WTC11 (cell line): ENCODE measurements around the gene ZNF362. TPM values are rescaled to one million over a fixed set of nuclear protein-coding genes. Genes with fewer than 3 reads are reported as not detected.

Experiments
- ATAC-seq: fragments of 200-7000 bp; cut with Tn5 transposase; 2 replicates; pipeline ENCODE4 v1.10.0; 2021; ENCODE audit warnings: mild to moderate bottlenecking, moderate library complexity
- CTCF ChIA-PET: fragments of 300-600 bp; sonication (Branson Sonifier 250); formaldehyde crosslinking; loops from one replicate; lab custom pipeline; 2021; ENCODE audit warnings: antibody characterized with exemption; lab: Charles Lee
- POLR2A ChIA-PET: fragments of 350-600 bp; sonication (Branson Sonifier 250); formaldehyde crosslinking; loops from one replicate; lab custom pipeline; 2021; ENCODE audit warnings: antibody characterized with exemption; lab: Charles Lee
- DNase-seq: peaks from one replicate; pipeline ENCODE4 v3.0.0; 2021; ENCODE audit warnings: low spot score
- H3K27ac Mint-ChIP-seq: 2 replicates; pipeline ENCODE4 v1.8.0; 2021; ENCODE audit warnings: mixed read lengths
- H3K27me3 Mint-ChIP-seq: 2 replicates; pipeline ENCODE4 v1.8.0; 2021; ENCODE audit warnings: low read depth, mild to moderate bottlenecking, moderate library complexity, mixed read lengths
- H3K36me3 Mint-ChIP-seq: 2 replicates; pipeline ENCODE4 v1.8.0; 2021; ENCODE audit warnings: mixed read lengths
- H3K4me1 Mint-ChIP-seq: 2 replicates; pipeline ENCODE4 v1.8.0; 2022; ENCODE audit warnings: mixed read lengths
- H3K4me3 Mint-ChIP-seq: 2 replicates; pipeline ENCODE4 v1.8.0; 2021; ENCODE audit warnings: mild to moderate bottlenecking, moderate library complexity, mixed read lengths
- H3K9me3 Mint-ChIP-seq: 2 replicates; pipeline ENCODE4 v1.8.0; 2021; ENCODE audit warnings: mixed read lengths
- E2F5 ChIP-seq: sonication (generic); formaldehyde crosslinking; IDR thresholded peaks from 2 replicates; pipeline ENCODE4 v1.8.1; 2022; ENCODE audit warnings: mild to moderate bottlenecking, moderate library complexity, missing genetic modification reagents
- ESRRA ChIP-seq: sonication (generic); formaldehyde crosslinking; IDR thresholded peaks from 2 replicates; pipeline ENCODE4 v1.8.1; 2022; ENCODE audit warnings: mild to moderate bottlenecking, missing genetic modification reagents, borderline replicate concordance
- FOXK1 ChIP-seq: sonication (generic); formaldehyde crosslinking; IDR thresholded peaks from 2 replicates; pipeline ENCODE4 v1.8.0; 2022; ENCODE audit warnings: mild to moderate bottlenecking, moderate library complexity, missing genetic modification reagents
- FOXP1 ChIP-seq: sonication (generic); formaldehyde crosslinking; IDR thresholded peaks from 2 replicates; pipeline ENCODE4 v1.8.0; 2022; ENCODE audit warnings: missing genetic modification reagents, mild to moderate bottlenecking, moderate library complexity, borderline replicate concordance
- FOXP4 ChIP-seq: sonication (generic); formaldehyde crosslinking; IDR thresholded peaks from 2 replicates; pipeline ENCODE4 v1.8.0; 2022; ENCODE audit warnings: mild to moderate bottlenecking, missing genetic modification reagents
- GABPB1 ChIP-seq: sonication (generic); formaldehyde crosslinking; IDR thresholded peaks from 2 replicates; pipeline ENCODE4 v1.8.1; 2023; ENCODE audit warnings: mild to moderate bottlenecking, missing genetic modification reagents
- IRF2 ChIP-seq: sonication (generic); formaldehyde crosslinking; IDR thresholded peaks from 2 replicates; pipeline ENCODE4 v1.8.0; 2022; ENCODE audit warnings: low read depth, missing genetic modification reagents, borderline replicate concordance
- JUN ChIP-seq: sonication (generic); formaldehyde crosslinking; IDR thresholded peaks from 2 replicates; pipeline ENCODE4 v1.8.0; 2023; ENCODE audit warnings: mild to moderate bottlenecking, missing genetic modification reagents
- NFATC4 ChIP-seq: fragments of 250-450 bp; sonication (Bioruptor Pico); IDR thresholded peaks from 2 replicates; pipeline ENCODE4 v1.9.0; 2021; ENCODE audit warnings: mild to moderate bottlenecking
- NFE2L1 ChIP-seq: sonication (generic); formaldehyde crosslinking; IDR thresholded peaks from 2 replicates; pipeline ENCODE4 v1.8.1; 2023; ENCODE audit warnings: missing genetic modification reagents
- NR3C1 ChIP-seq: sonication (generic); formaldehyde crosslinking; conservative IDR thresholded peaks from 2 replicates; pipeline ENCODE4 v1.8.1; 2023; ENCODE audit warnings: low read depth, mild to moderate bottlenecking, missing genetic modification reagents
- RORB ChIP-seq: fragments of 250-450 bp; sonication (Bioruptor Pico); IDR thresholded peaks from 2 replicates; pipeline ENCODE4 v1.9.0; 2021; ENCODE audit warnings: mild to moderate bottlenecking
- STAT6 ChIP-seq: sonication (generic); formaldehyde crosslinking; conservative IDR thresholded peaks from 2 replicates; pipeline ENCODE4 v1.8.1; 2023; ENCODE audit warnings: mild to moderate bottlenecking, low read depth, missing genetic modification reagents, moderate library complexity
- USF1 ChIP-seq: sonication (generic); formaldehyde crosslinking; IDR thresholded peaks from 2 replicates; pipeline ENCODE4 v1.8.0; 2022; ENCODE audit warnings: mild to moderate bottlenecking, missing genetic modification reagents
- ZBTB43 ChIP-seq: sonication (generic); formaldehyde crosslinking; IDR thresholded peaks from 2 replicates; pipeline ENCODE4 v1.8.1; 2023; ENCODE audit warnings: mild to moderate bottlenecking, missing genetic modification reagents
- ZNF138 ChIP-seq: sonication (generic); formaldehyde crosslinking; conservative IDR thresholded peaks from 2 replicates; pipeline ENCODE4 v1.8.1; 2022; ENCODE audit warnings: mild to moderate bottlenecking, moderate library complexity, missing genetic modification reagents
- ZNF263 ChIP-seq: sonication (generic); formaldehyde crosslinking; IDR thresholded peaks from 2 replicates; pipeline ENCODE4 v1.8.1; 2022; ENCODE audit warnings: low read depth, mild to moderate bottlenecking, moderate library complexity, missing genetic modification reagents
- ZNF396 ChIP-seq: fragments of 250-450 bp; sonication (Bioruptor Pico); IDR thresholded peaks from 2 replicates; pipeline ENCODE4 v1.8.0; 2021; ENCODE audit warnings: mild to moderate bottlenecking, moderate library complexity, borderline replicate concordance
- ZNF425 ChIP-seq: fragments of 250-450 bp; sonication (Bioruptor Pico); conservative IDR thresholded peaks from 2 replicates; pipeline ENCODE4 v1.9.0; 2021; ENCODE audit warnings: mild to moderate bottlenecking
- total RNA-seq: library from RNA; stranded (reverse); gene quantifications from 3 replicates; pipeline ENCODE4 v1.2.3, GENCODE V29; 2021
- TF ChIP-seq, protein P1 (sequence below): sonication (generic); formaldehyde crosslinking; IDR thresholded peaks from 2 replicates; pipeline ENCODE4 v1.8.1; 2023; ENCODE audit warnings: mild to moderate bottlenecking, missing genetic modification reagents, moderate library complexity

ZNF362 gene
- total RNA-seq, 1 experiment from 2014 or later = 24.2 TPM

DNA sequence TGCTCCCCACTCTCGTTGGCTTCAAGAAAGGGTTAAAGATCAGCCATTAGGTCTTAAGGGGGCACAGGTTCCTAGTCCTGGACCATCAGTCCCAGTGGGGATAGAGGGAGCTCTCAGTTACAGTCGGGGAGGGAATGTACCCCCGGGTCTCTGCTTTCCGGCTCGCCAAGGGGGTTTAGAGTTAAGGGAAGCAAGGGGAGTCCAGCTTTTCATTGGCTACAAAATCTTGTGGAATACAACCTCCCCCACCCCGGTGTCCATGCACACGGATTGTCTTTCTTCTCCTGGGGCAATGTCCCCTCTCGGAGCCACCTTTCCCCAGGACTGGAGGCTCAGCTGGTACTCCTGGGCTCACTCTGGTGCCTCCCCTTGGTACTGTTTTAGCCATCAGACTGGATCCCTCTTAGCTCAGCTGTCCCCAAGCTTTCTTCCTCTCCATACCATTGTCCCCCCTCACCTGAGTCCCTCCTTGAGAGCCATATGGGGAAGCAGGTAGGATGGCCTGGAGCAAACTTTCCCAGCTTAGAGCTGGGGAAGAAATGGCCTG, 64.4 kb downstream of the ZNF362 start, which contains the start of gene A3GALT2 (continued):
- TF ChIP-seq, protein P1, sequence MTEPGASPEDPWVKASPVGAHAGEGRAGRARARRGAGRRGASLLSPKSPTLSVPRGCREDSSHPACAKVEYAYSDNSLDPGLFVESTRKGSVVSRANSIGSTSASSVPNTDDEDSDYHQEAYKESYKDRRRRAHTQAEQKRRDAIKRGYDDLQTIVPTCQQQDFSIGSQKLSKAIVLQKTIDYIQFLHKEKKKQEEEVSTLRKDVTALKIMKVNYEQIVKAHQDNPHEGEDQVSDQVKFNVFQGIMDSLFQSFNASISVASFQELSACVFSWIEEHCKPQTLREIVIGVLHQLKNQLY = no peak
- no peak for TF ChIP-seq STAT6 (CRISPR knock-in tag)
- TF ChIP-seq RORB (CRISPR knock-in tag) = no peak
- no peak for TF ChIP-seq NFE2L1 (CRISPR knock-in tag)
- TF ChIP-seq ZNF396 (CRISPR knock-in tag) = no peak
- no peak for TF ChIP-seq FOXP4

GRCh38 chr1:33321178-33321577, 64.9 kb downstream of the ZNF362 start:
- Mint-ChIP-seq H3K4me1 (no peaks in the 10 kb centered on the region), H3K36me3 (no peaks in the 10 kb centered on the region), H3K4me3 (no peak overlapping the region), H3K27ac (no peak overlapping the region), H3K27me3 (peaks cover 15% of the 10 kb centered on the region), H3K9me3 (no peaks in the 10 kb centered on the region)
- no peak for DNase-seq
- CTCF ChIA-PET = interaction anchor here (0.7 to 2.5 kb wide), 2 partner anchors 18 to 26 kb away, joined by 3 to 14 read pairs; no protein-coding TSS in a partner anchor
- ATAC-seq = no peak
- TF ChIP-seq STAT6 (CRISPR knock-in tag) (no peak), FOXP1 (no peak), ZNF425 (CRISPR knock-in tag) (no peak), JUN (CRISPR knock-in tag) (no peak), ZBTB43 (CRISPR knock-in tag) (no peak), ZNF138 (CRISPR knock-in tag) (no peak), GABPB1 (CRISPR knock-in tag) (no peak), NFATC4 (CRISPR knock-in tag) (no peak), NR3C1 (CRISPR knock-in tag) (no peak), E2F5 (no peak), USF1 (CRISPR knock-in tag) (no peak), ZNF263 (CRISPR knock-in tag) (no peak), NFE2L1 (CRISPR knock-in tag) (no peak), IRF2 (no peak), FOXK1 (CRISPR knock-in tag) (no peak), ESRRA (CRISPR knock-in tag) (no peak)
- POLR2A ChIA-PET = no interaction called here
